ENCODE measurements around the gene VSTM2L. TPM values are rescaled to one million over a fixed set of nuclear protein-coding genes. Genes with fewer than 3 reads are reported as not detected.
A peak's percentile ranks its signal among the peaks of the same experiment; 100 is the strongest.

The VSTM2L gene
- polyA plus RNA-seq, 1 donor from 2014 or later = 22.1 TPM

DNA sequence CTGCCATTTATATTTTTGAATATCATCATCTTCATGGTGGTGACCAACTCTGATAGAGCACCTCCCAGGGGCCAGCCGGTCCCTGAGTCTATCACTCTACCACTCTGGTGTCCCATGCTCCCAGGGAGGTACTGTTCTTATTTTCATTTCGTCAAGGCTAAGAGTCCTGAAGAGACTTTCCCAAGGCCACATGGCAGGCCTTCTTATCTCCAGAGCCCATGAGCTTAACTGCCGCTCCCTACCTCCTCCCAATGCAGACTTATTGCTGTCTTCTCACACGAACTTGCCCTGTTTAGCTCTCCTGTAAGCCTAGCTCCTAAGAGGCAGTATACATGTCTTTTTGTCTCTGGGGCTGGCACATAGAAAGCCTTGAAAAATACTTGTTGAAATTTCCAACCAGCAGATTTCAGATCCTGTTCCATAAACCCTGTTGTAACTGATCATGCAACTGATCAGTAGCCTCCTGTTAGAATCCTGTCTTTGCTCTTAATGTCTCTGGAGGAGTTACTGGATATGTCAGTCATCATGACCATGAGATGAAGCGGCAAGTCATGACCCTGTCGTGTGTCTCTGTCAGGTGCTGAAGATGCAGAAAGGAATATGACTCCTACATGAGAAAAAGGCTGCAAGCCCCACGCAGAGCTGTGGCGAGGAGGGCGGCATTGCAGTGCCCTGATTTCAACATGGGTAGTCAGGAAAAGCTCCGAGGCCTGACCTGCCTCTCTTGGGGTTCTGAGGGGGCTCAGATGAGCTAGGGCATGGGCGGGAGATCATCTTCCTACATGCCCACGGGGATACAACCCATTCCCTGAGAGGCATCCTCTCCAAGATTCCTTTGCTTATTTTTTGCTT lies 70.4 kb downstream of the VSTM2L start:
- Histone ChIP-seq H2AFZ (ENCODE audit: low read depth, low read length) (no peak overlapping the region), H3K36me3 (ENCODE audit: insufficient read depth, low read length) (no peaks in the 10 kb centered on the region), H3K9me2 (ENCODE audit: insufficient read depth, low read length) (no peaks in the 10 kb centered on the region), H4K20me1 (ENCODE audit: insufficient read depth) (no peaks in the 10 kb centered on the region), H3K79me2 (replicated peaks; ENCODE audit: insufficient read depth, low read length) (no peaks in the 10 kb centered on the region), H3K27me3 (ENCODE audit: insufficient read depth, low read depth, low read length) (no peaks in the 10 kb centered on the region), H3K9ac (ENCODE audit: low read length) (no peak overlapping the region), H3K27ac (ENCODE audit: low read length) (no peak overlapping the region), H3F3A (ENCODE audit: insufficient read depth, low read length, poor library complexity, severe bottlenecking) (no peaks in the 10 kb centered on the region), H3K4me3 (ENCODE audit: low read length) (no peak overlapping the region), H3K9me3 (ENCODE audit: low read length) (no peaks in the 10 kb centered on the region), H3K4me2 (ENCODE audit: low read length) (no peak overlapping the region)
- no peak for TF ChIP-seq POLR2AphosphoS5 (IDR thresholded peaks at IDR 0.05)
- TF ChIP-seq TAF1 (IDR thresholded peaks at IDR 0.05; ENCODE audit: low read depth) = no peak
- TF ChIP-seq EZH2 (IDR thresholded peaks at IDR 0.05; ENCODE audit: borderline replicate concordance, insufficient read depth, low read length, poor library complexity, severe bottlenecking) = no peak
- TF ChIP-seq RAD21 (conservative IDR thresholded peaks at IDR 0.05) = no peak
- TF ChIP-seq SMC3 (conservative IDR thresholded peaks at IDR 0.05; ENCODE audit: poor library complexity) = no peak
- TF ChIP-seq EP300 (conservative IDR thresholded peaks at IDR 0.05; ENCODE audit: poor library complexity, severe bottlenecking) = no peak
- TF ChIP-seq REST (IDR thresholded peaks at IDR 0.05; ENCODE audit: borderline replicate concordance) = no peak
- TF ChIP-seq MXI1 (conservative IDR thresholded peaks at IDR 0.05; ENCODE audit: poor library complexity, severe bottlenecking) = no peak
- TF ChIP-seq, protein P1, sequence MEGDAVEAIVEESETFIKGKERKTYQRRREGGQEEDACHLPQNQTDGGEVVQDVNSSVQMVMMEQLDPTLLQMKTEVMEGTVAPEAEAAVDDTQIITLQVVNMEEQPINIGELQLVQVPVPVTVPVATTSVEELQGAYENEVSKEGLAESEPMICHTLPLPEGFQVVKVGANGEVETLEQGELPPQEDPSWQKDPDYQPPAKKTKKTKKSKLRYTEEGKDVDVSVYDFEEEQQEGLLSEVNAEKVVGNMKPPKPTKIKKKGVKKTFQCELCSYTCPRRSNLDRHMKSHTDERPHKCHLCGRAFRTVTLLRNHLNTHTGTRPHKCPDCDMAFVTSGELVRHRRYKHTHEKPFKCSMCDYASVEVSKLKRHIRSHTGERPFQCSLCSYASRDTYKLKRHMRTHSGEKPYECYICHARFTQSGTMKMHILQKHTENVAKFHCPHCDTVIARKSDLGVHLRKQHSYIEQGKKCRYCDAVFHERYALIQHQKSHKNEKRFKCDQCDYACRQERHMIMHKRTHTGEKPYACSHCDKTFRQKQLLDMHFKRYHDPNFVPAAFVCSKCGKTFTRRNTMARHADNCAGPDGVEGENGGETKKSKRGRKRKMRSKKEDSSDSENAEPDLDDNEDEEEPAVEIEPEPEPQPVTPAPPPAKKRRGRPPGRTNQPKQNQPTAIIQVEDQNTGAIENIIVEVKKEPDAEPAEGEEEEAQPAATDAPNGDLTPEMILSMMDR (IDR thresholded peaks at IDR 0.05; ENCODE audit: poor library complexity, severe bottlenecking) = no peak

DNA sequence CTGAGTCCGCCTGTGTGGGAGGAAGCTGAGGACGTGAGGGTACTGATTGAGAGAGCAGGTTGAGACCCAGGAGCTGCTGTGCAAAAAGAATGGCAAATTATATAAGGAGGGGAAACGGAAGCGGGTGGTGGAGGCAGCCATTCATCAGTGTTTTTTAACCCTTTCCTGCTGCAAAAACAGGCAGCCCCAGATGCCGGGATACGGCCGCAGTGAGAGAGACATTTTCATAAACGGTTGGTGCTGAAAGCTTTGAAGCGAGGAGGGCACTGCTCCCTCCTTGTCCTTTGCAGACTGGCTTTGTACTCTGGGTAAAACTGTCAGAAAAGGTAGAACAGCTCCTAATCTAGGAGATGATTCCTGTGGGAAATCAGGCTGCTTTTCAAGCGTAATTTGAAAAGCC lies 74.0 kb downstream of the VSTM2L start:
- H3K79me2 ChIP-seq (replicated peaks; ENCODE audit: insufficient read depth, low read length) = no peaks in the 10 kb centered on the region
- H3K4me3 ChIP-seq (ENCODE audit: low read length) = peak overlapping the region; percentile 50
- no peaks in the 10 kb centered on the region for H3K27me3 ChIP-seq (ENCODE audit: insufficient read depth, low read depth, low read length)
- no peak for TF ChIP-seq POLR2AphosphoS5 (IDR thresholded peaks at IDR 0.05)
- peak; percentile 31 for TF ChIP-seq RAD21 (conservative IDR thresholded peaks at IDR 0.05)
- TF ChIP-seq TAF1 (IDR thresholded peaks at IDR 0.05; ENCODE audit: low read depth) = no peak
- peak; percentile 29 for TF ChIP-seq SMC3 (conservative IDR thresholded peaks at IDR 0.05; ENCODE audit: poor library complexity)
- TF ChIP-seq REST (IDR thresholded peaks at IDR 0.05; ENCODE audit: borderline replicate concordance) = no peak
- no peak for TF ChIP-seq MXI1 (conservative IDR thresholded peaks at IDR 0.05; ENCODE audit: poor library complexity, severe bottlenecking)
- TF ChIP-seq, protein P1 (IDR thresholded peaks at IDR 0.05; ENCODE audit: poor library complexity, severe bottlenecking) = no peak
- no peak for TF ChIP-seq EP300 (conservative IDR thresholded peaks at IDR 0.05; ENCODE audit: poor library complexity, severe bottlenecking)
- TF ChIP-seq EZH2 (IDR thresholded peaks at IDR 0.05; ENCODE audit: borderline replicate concordance, insufficient read depth, low read length, poor library complexity, severe bottlenecking) = no peak
- no peaks in the 10 kb centered on the region for H3K36me3 ChIP-seq (ENCODE audit: insufficient read depth, low read length)
- H3K27ac ChIP-seq (ENCODE audit: low read length) = peak overlapping the region; percentile 59
- peak overlapping the region; percentile 40 for H3K9ac ChIP-seq (ENCODE audit: low read length)
- H3K4me2 ChIP-seq (ENCODE audit: low read length) = no peak overlapping the region
- no peaks in the 10 kb centered on the region for H4K20me1 ChIP-seq (ENCODE audit: insufficient read depth)
- H2AFZ ChIP-seq (ENCODE audit: low read depth, low read length) = no peak overlapping the region
- H3K9me2 ChIP-seq (ENCODE audit: insufficient read depth, low read length) = no peaks in the 10 kb centered on the region
- no peaks in the 10 kb centered on the region for H3K9me3 ChIP-seq (ENCODE audit: low read length)
- no peaks in the 10 kb centered on the region for H3F3A ChIP-seq (ENCODE audit: insufficient read depth, low read length, poor library complexity, severe bottlenecking)
